Fibroblast of skin of abdomen (primary cell): ENCODE measurements around the gene DOCK4.
A peak's percentile ranks its signal among the peaks of the same experiment; 100 is the strongest.

Experiments
- DNase-seq: peaks from one replicate; pipeline ENCODE4 v3.0.0-alpha.2; 2013

The DOCK4 gene

DNA sequence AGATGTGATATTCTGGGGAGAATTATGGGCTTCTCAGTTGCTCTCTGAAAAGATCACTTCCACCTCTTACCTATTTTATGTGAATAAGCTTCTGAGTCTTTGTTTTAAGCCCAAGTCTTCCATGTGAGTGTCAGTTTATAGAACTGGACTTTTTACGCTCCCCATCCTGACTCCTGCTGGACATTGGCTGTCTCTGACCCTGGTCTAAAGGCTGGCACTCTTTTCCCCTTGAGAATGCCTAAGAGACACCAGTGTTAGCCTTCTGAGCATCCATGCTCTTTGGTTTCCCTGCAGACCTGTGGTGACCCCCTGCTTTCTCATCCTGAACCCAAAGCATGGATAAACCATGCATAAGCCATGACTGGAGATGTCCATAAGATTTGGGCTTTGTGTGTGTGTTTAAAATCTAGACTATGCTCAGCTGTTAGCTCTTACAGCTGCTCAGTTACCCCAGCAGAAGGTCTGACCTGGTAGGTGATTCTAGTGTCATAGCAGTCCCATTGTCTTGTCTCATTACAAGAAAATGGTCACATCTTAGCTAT lies 495.3 kb downstream of the DOCK4 start:
- DNase-seq = no peak

DNA sequence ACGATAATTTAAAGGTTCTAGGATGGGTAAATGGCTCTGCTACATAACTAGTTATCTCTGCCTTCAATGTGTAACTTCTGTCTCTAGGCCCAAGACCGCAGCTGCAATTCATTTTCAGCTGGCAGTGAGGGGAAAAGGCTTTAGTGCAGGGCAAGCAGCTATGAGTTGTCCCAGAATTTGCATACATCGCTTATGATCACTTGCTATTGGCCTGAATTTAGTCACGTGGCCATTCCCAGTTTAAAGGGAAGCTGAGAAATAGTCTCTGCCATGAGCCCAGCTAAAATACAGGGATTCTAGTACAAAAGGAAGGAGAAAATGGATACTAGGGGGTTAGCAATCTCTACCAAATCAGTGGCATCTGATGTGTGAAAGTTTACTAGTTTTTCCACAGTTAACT lies 498.1 kb downstream of the DOCK4 start:
- DNase-seq = peak; percentile 17

DNA sequence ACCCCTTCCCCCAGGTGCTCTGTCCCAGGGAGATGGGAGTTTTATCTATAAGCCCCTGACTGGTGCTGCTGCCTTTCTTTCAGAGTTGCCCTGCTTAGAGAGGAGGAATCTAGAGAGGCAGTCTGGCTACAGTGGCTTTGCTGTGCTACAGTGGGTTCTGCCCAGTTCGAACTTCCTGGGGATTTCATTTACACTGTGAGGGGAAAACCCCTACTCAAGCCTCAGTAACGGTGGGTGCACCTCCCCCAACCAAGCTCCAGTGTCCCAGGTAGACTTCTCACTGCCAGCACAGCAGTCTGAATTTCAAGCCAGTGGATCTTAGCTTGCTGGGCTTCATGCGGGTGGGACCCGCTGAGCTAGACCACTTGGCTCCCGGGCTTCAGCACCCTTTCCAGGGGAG lies 500.4 kb downstream of the DOCK4 start:
- DNase-seq = no peak

DNA sequence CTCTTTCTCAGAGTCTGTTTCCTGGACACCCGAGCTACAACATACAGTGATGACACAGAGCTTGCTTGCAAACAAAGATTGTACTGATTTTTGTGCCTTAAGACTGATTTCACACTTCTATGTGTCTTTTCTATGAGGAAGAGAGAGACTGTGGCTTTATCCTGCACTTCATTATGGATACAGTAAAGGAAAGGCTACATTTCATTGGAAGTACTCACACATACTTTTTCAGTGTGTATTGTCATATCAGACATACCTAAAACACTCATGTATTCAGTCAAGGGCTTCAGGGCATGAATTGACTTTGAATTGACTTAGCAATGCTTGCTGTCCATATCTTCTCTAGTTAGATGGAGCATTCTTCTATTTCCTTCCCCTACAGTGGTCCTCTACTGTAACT lies 508.4 kb downstream of the DOCK4 start:
- DNase-seq = peak; percentile 34

DNA sequence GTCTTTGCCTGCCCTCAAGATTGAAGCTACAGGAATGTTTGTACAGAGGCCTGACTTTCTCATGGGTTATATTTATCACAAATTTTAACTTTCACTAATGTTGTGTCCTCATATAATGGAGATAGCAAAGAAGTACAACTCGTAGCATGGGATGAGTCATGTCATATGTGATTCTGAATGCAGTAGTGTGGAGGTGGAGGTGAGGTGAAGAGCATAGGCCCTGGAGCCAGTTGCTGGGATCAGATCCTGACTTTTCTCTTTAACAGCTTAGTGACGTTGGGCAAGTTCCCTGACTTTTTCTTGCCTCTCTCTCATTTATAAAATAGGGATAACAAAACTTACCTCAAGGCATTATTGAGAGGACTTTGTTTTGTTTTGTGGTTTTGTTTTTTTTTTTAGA lies 511.8 kb downstream of the DOCK4 start:
- DNase-seq = no peak

DNA sequence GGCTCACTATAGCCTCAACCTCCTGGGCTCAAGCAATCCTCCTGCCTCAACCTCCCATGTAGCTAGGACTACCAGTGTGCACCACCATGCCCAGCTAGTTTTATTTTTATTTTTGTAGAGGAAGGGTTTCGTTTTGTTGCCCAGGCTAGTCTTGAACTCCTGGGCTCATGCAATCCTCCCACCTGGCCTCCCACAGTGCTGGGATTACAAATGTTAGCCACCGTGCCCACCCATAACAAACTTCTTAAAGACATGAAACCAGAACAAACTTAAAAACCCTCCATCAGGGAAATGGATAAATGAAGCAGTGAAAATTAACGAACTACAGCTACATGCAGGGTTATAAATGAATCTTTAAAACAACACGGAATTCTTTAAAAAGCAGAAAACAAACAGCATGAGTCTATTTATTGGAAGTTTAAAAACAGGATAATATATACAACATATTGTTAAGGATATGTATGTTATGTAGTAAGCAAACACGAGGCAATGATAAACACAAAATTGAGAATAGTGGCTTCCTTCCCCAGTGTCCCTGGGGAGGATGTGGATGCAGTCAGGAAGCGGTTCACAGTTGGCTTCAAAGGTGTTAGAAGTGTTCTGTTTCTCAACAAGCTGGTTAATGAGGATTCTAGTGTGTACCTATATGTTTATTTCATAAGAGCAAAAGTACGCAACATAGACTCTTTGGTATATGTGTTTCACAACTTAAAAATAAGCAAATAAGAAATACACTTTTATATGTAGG lies 515.7 kb downstream of the DOCK4 start:
- no peak for DNase-seq

DNA sequence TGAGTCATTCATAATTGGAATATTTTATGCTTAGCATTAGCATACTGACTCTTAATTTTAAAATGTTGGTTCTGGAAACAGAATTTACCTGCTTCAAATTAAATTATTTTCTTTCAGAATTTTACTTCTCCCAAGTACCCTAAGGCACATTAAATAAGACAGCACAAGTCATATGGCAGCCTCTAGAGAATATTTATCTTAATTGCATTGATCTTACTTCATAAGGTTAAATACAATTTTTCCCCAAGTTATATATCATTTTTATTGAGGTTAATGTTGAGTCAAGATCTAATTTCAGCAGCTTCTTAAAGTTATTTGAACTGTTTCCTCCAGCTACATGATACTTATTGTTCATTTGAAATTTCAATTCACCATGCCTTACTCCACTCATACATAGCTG lies 520.9 kb downstream of the DOCK4 start:
- DNase-seq = no peak

DNA sequence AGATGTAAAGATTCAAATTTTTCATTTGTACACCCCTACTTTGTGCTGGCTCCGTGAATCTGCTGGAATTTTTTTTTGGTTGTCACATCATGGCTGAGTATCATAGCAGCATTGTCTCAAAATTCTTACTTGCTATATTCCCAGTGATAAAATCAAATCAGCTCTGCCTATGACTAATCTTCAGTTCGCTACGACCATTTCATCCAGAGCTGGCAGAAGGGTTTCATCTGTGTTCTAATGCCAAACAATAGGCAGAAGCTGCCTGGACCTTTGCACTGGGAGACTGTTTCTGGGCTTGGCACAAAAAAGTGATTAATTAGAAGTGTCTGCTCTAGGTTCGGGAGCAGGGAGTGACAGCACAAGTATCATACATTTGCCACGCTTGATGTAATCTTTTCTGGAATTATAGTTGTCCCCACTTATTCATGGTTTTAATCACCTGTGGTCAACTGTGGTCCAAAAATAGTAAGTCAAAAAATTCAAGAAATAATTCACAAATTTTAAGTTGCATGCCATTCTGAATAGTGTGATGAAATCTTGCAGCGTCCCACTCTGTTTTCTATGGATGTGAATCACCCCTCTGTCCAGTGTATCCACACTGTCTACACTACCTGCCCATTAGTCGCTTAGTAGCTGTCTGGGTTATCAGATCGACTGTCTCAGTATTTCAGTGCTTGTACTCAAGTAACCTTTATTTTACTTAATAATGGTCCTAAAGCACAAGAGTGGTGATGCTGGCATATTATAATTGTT lies 523.4 kb downstream of the DOCK4 start:
- DNase-seq = peak; percentile 28

DNA sequence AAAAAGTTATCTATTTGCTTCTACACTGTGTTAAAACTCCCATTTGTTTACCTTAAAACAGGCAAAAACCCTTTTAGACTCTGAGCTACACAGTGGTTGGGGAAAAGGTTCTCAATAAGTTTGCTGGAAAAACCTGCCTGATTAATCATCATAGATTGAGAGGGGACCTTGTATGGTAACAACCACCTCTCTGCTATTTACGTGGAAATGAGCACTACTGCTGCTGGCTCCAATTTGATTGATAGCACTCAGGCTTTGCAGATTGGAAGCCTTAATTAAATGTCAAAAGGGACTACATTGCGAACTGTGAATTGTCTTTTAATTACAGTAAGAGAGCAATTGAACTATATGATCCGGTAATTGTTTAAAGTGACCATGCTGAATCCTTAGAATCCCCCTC lies 525.0 kb downstream of the DOCK4 start:
- DNase-seq = no peak

DNA sequence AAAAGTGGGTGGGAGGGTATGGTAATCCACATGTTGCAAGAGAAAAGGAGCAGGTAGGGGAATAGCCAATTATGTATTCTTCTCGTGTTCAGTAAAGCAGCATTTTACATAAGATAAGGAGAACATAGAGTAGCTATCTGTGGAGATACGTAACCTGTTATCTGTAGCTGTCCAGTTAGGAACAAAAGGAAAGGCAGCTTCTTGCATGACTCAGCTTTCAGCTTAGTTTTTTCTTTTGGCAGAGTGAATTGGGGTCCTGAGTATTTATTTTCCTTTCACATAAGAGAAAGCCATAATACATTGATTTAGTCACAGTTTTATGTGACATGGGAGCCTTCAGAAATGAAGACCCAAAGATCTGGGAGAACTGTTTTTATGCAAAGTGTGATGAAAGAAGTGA lies 527.2 kb downstream of the DOCK4 start:
- no peak for DNase-seq

DNA sequence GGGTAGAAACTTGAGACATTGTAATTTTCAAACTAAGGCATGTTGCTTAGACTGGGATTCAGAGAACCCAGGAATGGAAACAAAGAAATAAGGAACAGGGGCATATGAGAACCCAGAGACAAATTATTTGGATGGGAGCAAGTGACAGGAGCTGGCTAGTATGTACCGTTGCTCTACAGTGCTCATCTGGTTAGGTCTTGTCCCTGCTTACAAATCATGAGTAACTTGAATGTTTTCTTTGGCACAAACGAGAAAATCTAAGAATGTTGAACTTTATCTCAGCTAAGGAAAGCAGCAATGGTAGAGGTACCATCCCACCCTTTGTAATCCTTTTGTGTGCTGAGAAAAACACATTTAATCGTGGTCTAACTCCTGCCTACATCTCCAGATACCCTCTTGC lies 527.9 kb downstream of the DOCK4 start:
- DNase-seq = peak; percentile 13

DNA sequence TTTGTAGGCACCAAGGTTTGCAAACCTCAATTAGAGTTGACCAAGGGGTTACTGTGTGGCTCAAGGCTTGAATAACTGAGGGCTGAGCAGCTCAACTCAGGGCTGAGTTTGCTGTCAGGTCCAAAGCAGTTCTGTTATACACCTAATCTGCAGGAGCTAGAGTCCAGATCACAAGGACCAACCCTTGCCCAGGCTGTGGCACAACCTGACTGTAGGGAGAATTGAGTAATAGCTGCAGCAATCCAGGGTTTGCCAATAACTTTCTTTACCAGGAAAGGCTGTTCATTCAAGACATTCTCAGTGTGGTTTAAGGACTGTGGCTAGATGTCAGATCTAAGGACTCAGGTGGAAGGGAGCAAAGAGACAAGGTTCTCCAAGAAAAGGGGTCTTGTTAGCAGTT lies 528.4 kb downstream of the DOCK4 start:
- DNase-seq = no peak

DNA sequence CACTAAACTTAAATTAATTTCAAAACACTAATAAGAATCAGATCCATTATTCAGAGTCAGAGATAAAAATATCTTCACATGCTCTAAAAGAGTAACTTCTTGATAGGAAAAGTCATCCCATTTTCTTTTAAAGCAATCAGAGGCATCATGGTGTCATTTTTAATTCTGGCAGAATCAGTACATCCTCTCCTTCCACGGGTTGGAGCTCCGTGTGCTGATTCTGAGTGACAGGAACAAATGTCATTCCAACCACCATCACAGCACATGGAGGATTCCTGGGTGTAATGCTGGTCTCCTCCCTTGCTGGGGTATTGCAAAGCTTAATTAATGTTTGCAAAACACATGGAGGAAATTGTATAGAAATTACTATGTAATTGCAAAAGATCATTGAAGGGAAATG lies 529.4 kb downstream of the DOCK4 start:
- DNase-seq = no peak
